Stimulated activated CD8-positive, alpha-beta memory T cell treated with anti-CD3 and anti-CD28 coated beads, Interleukin-2, amount 100 ng/mL, for 1 hour (primary cell): ENCODE data around the gene TMEM52.
A peak's percentile ranks its signal among the peaks of the same experiment; 100 is the strongest.

Experiments used
- DNase-seq, 2 donors: peaks; one replicate each; pipeline ENCODE4 v3.0.0-alpha.2; 2020; ENCODE audit warnings: low read depth in 2 of 2

The TMEM52 gene

DNA sequence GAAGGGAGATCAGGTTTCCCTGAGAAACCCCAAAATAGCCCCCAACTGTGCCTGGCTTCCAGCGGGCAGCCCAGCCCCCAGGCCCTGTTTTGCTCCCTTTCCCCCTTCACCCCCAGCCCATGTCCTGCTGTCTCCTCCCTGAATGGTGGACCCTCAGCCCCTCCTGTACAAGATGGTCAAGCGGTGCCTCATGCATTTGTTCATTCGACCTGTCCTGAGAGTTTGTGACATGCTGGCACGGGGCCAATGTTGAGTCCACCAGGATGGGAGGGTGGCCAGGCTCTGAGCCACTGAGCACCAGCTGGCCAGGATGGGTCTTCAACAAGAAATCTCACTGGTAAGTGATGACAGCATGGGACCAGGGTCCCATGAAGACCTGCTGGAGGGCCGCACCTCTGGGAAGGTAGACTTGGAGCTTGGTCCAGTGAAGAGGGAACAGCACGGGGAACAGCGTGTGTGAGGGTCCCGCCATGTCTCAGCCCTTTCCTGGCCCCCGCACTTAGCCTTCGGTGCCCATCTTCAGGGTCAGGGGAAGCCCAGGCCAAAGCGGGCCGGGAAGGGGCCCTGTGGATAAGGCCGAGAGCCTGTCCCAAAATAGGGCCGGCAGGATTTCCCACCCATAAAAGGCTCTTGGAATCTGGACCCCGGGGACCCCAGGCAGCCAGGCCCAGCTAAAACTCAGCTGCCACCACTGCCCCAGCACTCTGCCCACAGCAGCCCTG is 3.9 kb downstream of the TMEM52 start, which contains the start of gene CALML6:
TSS of gene CALML6 (plus strand) at position 290 of the 722 bp plus-strand sequence. CDS start at position 311, 21 bp downstream.
- DNase-seq: no peak

DNA sequence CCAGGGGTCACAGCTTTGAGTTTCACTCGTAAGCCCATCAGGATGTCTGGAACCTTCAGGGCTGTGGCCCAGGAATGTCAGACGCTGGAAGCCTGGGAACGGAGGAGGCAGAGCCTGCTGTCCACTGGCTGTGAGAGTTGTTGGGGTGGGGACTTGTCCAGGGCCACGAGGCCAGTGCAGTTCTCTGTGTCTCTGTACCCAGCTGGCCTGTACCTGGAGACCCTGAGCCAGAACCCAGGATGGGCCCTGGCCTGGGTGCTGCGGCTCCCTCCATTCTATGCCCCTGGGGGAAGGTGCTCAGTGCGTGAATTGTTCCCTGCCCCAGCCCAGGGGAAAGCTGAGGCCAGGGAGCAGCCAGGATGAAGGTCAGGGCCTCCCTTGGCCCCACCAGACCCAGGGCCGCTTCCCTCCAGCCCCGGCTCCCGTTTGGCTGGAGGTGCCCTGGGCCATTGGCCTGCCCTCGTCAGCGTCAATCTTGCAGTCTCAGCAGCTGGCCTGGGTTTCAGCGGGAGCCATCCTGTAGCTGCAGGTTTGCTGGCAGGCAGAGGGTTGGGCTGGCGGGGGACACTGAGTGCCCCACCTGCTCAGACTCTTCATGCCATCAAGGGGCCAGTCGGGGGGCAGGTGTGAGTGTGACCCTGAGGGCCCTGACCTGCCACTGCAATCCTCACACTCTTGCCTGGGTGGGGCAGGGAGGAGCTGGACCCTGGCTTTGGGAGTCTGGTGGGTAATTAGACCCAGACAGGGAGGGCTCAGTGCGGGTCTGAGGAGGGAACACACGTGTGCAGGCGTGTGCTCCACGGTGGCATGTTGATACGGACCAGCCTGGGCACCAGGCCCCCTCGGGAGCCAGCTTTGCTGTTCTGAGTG is 4.7 kb downstream of the TMEM52 start:
- no peak for DNase-seq

GRCh38 chr1:1911350-1912041 is 7.6 kb downstream of the TMEM52 start:
- no peak for DNase-seq

DNA sequence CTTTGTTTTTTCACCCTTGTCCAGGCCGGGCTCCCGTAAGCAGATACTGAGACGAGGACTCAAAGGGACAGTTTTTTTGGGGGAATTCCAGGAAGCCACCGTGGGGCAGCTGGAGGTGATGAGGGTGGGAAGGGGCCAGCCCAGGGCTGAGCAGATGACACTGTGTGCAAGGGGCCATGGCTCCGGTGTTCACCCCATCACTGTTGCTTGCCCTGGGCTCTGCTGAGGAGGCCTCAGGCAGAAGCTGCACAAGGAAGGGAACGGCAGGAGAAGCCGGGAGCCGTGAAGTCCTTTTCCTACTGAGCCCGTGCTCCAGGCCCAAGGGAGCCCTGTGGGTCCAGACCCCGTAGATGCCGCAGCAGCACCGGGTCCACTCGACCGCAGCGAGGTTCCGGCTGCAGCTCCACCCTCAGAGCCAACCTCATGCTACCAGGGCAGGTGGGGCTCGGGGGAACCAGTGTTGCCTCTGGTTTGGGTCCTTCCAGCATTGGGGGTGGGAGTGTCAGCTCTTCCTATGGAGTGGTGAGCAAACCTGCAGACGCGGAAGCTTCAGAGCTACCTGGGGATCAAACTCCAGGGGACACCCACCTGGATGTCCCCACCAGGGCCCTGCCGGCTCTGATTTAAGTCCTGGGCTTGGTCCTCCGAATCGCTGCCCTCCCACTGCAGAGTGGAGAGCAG is 8.3 kb downstream of the TMEM52 start:
- no peak for DNase-seq

- DNase-seq: no peak
Measured at GRCh38 chr1:1910033-1910465, 9.0 kb downstream of the TMEM52 start.

- no peak for DNase-seq
Measured at GRCh38 chr1:1908506-1908791, 10.6 kb downstream of the TMEM52 start.

- DNase-seq: no peak
Measured at GRCh38 chr1:1907098-1907736, 11.9 kb downstream of the TMEM52 start.

DNA sequence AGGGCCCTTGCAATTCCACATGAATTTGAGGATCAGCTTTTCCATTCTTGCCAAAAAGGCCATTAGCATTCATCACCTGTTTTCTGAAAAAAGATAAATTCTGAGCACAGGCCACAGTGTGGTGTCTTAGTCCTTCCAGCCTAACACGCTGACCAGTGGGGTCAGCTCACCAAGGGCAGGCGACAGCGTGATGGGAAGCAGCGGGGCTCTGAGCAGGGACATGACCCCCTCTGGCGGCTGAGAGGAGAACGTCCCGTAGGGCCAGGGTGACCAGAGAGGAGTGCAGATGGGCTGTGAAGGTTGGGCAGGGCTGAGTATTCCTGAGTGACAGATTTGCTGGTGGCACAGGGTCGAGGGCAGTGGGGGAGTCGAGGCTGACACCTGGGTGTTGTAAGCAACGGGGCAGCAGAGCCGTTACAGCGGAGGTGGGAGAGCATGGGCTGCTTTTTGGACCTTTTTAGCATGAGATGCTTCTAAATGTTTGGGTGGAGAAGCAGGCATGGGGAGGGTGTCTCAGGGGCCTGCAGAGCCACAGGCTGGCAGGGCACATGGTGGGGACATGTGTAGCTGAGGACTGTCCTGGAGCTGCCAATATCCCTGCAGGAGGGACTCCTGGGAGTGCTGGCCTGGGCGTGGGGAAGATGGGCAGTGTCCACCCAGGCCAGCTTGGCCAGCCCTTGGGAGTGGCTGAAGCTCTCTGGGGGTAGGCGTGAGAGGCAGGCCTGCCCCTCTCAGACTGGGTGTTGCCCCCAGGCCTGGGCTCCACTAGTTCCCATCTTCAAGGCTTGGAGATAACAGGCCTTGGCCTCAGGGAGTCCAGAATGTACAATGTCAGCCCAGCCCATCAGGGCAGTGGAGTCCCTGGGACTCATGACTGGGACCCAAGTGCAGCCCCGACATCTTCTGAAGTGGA is 12.6 kb downstream of the TMEM52 start:
- peak; percentile 29 to 53 for DNase-seq

- no peak for DNase-seq
Measured at GRCh38 chr1:1903224-1903623, 15.9 kb downstream of the TMEM52 start.

- no peak for DNase-seq
Measured at GRCh38 chr1:1901641-1902294, 17.3 kb downstream of the TMEM52 start.

DNA sequence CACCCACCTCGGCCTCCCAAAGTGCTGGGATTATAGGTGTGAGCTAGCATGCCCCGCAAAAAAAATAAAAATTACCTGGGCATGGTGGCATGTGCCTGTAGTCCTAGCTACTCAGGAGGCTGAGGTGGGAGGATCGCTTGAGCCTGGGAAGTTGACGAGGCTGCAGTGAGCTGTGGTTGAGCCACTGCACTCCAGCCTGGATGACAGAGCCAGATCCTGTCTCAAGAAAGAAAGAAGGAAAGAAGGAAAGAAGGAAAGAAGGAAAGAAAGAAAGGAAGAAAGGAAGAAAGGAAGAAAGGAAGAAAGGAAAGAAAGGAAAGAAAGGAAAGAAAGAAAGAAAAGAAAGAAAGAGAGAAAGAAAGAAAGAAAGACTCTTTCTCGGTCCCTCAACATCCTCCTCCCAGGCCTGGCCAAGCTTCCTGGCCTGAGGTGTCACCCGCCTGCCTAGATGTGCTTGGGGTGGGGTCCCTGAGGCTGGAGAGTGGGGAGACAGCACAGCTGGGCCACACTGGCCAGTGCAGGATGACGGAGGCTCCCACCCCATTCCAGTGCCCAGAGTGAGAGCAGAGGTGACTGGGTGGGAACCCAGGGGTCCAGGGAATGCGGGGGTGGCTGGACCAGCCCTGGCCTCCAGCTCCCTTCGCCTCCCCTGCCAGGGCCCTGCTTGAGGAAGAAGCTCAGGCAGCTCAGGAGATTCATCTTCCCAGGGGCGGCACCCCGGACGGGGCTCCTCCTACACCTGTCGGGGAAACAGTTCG is 18.0 kb downstream of the TMEM52 start:
- no peak for DNase-seq

DNA sequence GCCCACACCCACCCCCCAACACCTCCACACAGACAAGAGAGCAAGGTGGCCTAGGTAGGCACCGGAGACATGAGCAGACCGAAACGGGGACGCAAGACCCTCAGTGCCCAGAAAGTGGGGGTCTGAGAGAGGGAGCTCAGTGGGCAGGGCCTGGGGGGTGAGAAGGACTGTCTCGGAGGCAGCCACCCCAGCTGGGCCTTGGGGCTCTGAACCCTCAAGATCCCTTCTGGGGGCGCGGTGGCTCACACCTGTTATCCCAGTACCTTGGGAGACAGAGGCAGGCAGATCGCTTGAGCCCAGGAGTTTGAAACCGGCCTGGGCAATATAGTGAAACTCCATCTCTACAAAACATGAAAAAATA is 19.1 kb downstream of the TMEM52 start:
- DNase-seq: no peak

DNA sequence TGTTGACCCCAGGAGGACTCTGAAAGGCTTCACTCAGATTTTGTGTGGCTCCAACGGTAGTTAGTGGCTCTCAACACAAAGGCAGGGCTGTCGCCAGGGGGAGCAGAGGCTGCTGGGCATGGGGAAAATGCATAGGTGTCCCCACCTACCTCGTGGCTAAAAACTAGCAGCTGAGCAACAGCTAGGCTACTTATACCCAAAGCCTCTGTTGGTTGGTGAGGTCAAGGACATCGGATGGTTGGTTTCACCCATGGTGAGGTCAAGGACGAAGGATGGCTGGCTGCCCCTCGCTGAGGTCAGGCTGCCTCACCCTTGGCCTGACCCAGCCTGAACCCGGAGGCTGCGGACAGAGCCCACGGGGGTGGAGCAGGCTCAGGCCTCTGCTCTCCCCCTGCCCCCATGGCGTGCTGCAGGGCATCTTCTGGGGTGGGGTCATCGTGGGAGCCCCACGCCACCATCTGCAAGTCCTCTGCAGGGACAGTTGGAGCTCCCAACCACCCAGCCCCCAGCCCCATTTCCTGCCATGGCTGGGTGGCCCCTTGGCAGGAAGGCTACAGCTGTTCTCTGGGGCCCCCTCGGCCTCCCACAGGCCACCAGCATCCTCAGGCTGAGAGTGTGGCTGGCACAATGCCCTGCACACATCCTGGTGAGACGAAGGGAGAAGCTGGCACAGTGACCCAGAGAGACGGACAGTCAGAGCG is 19.7 kb downstream of the TMEM52 start:
- no peak for DNase-seq

- no peak for DNase-seq
Measured at GRCh38 chr1:1898246-1898933, 20.7 kb downstream of the TMEM52 start.

GRCh38 chr1:1895456-1896336 is 23.4 kb downstream of the TMEM52 start:
- DNase-seq: no peak

DNA sequence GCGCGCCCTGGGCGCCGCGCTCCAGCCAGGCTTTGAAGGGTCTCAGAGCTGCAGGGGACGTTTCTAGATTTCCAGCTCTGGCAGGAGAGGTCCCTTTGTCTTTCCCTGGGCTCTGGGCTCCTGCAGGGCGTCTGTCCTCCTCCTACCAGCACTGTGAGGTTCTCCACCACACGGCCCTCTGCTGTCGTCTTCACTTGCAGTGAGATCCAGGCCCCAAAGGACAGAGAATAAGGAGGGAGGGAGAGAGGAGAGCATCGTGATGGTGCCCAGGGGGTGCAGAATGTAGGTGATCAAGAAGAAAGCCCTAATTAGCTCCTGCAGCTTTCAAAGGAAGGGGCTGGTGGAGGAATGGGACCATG is 24.0 kb downstream of the TMEM52 start:
- no peak for DNase-seq
